MCF 10A (cell line): Measurements from ENCODE around the gene WNT8A. TPM values are rescaled to one million over a fixed set of nuclear protein-coding genes. Genes with fewer than 3 reads are reported as not detected.

ENCODE experiments used
- BruUV-seq: library from RNA; stranded (reverse); fragments of 400-500 nt; replicated peaks from 2 replicates; lab custom pipeline; 2021; lab: Mats Ljungman, UMichigan
- CTCF ChIA-PET: fragments of 300-600 bp; sonication (Branson Sonifier 250); formaldehyde crosslinking; extraction: SDS; loops from one replicate; lab custom pipeline; 2021; ENCODE audit warnings: antibody characterized with exemption, inconsistent platforms; lab: Yijun Ruan, JAX
- POLR2A ChIA-PET: fragments of 300-600, 350-650 bp; sonication (Branson Sonifier 250); formaldehyde crosslinking; extraction: SDS; loops from one replicate; lab custom pipeline; 2020; ENCODE audit warnings: antibody characterized with exemption, inconsistent platforms; lab: Yijun Ruan, JAX
- DNase-seq: peaks from one replicate; pipeline ENCODE4 v3.0.0-alpha.2; 2018; ENCODE audit not compliant: unreplicated experiment
- H3K27ac Mint-ChIP-seq: one replicate; pipeline ENCODE4 v1.8.0; 2022; ENCODE audit warnings: mild to moderate bottlenecking, low read depth, mixed read lengths; ENCODE audit not compliant: unreplicated experiment
- H3K27me3 Mint-ChIP-seq: one replicate; pipeline ENCODE4 v1.8.0; 2022; ENCODE audit warnings: mixed read lengths; ENCODE audit not compliant: insufficient read depth, unreplicated experiment
- H3K36me3 Mint-ChIP-seq: one replicate; pipeline ENCODE4 v1.8.0; 2022; ENCODE audit warnings: mild to moderate bottlenecking, moderate library complexity, mixed read lengths; ENCODE audit not compliant: insufficient read depth, unreplicated experiment
- H3K4me1 Mint-ChIP-seq: one replicate; pipeline ENCODE4 v1.8.0; 2022; ENCODE audit warnings: mixed read lengths; ENCODE audit not compliant: insufficient read depth, unreplicated experiment
- H3K4me3 Mint-ChIP-seq: one replicate; pipeline ENCODE4 v1.8.0; 2022; ENCODE audit warnings: mild to moderate bottlenecking, moderate library complexity, mixed read lengths; ENCODE audit not compliant: unreplicated experiment
- H3K9me3 Mint-ChIP-seq: one replicate; pipeline ENCODE4 v1.8.0; 2022; ENCODE audit warnings: mixed read lengths; ENCODE audit not compliant: unreplicated experiment
- intact Hi-C: fragments of 100-400 bp; cut with micrococcal nuclease; formaldehyde crosslinking; loops from 2 replicates; pipeline ENCODE4 v1.14.1; 2022
- total RNA-seq: library from RNA; stranded (reverse); gene quantifications from 2 replicates; pipeline ENCODE4 v1.2.3, GENCODE V29; 2022
- TF ChIP-seq, protein P1 (sequence below): fragments of 200-600 bp; IDR thresholded peaks from one replicate; pipeline ENCODE4 v1.8.0; 2022; ENCODE audit warnings: antibody characterized with exemption, mild to moderate bottlenecking; ENCODE audit not compliant: unreplicated experiment

Gene WNT8A
- total RNA-seq, 1 experiment from 2014 or later = not detected

DNA sequence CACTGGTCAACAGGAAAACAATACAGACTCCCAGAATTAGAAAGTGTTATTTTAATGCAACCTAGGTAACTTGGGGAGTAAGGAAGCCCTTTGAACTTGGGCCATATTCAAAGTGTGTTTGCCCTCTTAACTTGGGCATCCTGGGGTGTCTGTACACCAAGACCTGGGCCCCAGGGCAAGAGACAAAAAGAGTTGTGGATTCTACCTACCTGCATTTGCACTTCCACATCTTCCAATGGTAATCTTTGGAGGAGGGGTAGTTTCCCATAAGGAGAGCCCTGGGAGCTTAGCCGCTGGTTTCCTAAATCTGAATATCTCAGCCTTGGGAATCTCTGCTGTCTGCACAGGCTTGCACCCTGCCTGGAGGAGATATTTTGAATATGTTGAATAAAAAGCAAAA lies 8.5 kb downstream of the WNT8A start:
- H3K27me3 Mint-ChIP-seq = peaks cover 85% of the 10 kb centered on the region
- no peaks in the 10 kb centered on the region for H3K9me3 Mint-ChIP-seq
- TF ChIP-seq, protein P1, sequence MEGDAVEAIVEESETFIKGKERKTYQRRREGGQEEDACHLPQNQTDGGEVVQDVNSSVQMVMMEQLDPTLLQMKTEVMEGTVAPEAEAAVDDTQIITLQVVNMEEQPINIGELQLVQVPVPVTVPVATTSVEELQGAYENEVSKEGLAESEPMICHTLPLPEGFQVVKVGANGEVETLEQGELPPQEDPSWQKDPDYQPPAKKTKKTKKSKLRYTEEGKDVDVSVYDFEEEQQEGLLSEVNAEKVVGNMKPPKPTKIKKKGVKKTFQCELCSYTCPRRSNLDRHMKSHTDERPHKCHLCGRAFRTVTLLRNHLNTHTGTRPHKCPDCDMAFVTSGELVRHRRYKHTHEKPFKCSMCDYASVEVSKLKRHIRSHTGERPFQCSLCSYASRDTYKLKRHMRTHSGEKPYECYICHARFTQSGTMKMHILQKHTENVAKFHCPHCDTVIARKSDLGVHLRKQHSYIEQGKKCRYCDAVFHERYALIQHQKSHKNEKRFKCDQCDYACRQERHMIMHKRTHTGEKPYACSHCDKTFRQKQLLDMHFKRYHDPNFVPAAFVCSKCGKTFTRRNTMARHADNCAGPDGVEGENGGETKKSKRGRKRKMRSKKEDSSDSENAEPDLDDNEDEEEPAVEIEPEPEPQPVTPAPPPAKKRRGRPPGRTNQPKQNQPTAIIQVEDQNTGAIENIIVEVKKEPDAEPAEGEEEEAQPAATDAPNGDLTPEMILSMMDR = no peak
- no TSS peak for BruUV-seq
- intact Hi-C loops = no loop called here
- H3K36me3 Mint-ChIP-seq = no peaks in the 10 kb centered on the region
- ChIA-PET CTCF (interaction anchor here (1.8 to 7.7 kb wide), 4 partner anchors 15 to 56 kb away, joined by 4 to 122 read pairs (median 8); no protein-coding TSS in a partner anchor), POLR2A (interaction anchor here (0.8 kb wide), 1 partner anchor 25 kb away, joined by 3 read pairs; no protein-coding TSS in a partner anchor)
- no peak for DNase-seq
- no peak overlapping the region for H3K4me3 Mint-ChIP-seq
- H3K27ac Mint-ChIP-seq = no peak overlapping the region
- H3K4me1 Mint-ChIP-seq = no peaks in the 10 kb centered on the region

DNA sequence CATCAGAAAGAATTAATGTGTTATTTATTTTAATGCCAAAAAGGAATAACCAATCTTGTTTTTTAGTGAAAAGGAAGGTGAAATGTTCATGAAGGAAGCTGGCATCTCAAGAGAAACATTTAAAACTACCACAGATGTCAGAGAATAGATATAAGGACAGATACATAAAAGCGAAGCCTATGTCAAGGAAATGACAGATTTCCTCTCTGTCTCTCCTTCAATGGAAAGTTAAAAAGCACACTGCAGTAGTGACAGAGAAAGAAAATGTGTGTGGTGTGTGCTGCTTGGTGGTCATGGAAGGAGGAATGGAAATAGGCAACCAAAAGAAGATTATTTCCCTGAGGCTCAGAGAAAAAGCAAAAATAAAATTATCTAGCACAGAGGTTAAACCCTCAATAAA lies 9.2 kb downstream of the WNT8A start:
- CTCF ChIA-PET = interaction anchor here (0.5 to 7.7 kb wide), 5 partner anchors 15 to 312 kb away, joined by 3 to 122 read pairs (median 8); no protein-coding TSS in a partner anchor
- DNase-seq = no peak
- TF ChIP-seq, protein P1 = no peak
- no peaks in the 10 kb centered on the region for H3K9me3 Mint-ChIP-seq
- no peak overlapping the region for H3K27ac Mint-ChIP-seq
- POLR2A ChIA-PET = interaction anchor here (0.8 kb wide), 1 partner anchor 25 kb away, joined by 3 read pairs; no protein-coding TSS in a partner anchor
- intact Hi-C loops = no loop called here
- H3K4me3 Mint-ChIP-seq = no peak overlapping the region
- H3K4me1 Mint-ChIP-seq = no peaks in the 10 kb centered on the region
- no TSS peak for BruUV-seq
- H3K27me3 Mint-ChIP-seq = peaks cover 86% of the 10 kb centered on the region
- no peaks in the 10 kb centered on the region for H3K36me3 Mint-ChIP-seq

DNA sequence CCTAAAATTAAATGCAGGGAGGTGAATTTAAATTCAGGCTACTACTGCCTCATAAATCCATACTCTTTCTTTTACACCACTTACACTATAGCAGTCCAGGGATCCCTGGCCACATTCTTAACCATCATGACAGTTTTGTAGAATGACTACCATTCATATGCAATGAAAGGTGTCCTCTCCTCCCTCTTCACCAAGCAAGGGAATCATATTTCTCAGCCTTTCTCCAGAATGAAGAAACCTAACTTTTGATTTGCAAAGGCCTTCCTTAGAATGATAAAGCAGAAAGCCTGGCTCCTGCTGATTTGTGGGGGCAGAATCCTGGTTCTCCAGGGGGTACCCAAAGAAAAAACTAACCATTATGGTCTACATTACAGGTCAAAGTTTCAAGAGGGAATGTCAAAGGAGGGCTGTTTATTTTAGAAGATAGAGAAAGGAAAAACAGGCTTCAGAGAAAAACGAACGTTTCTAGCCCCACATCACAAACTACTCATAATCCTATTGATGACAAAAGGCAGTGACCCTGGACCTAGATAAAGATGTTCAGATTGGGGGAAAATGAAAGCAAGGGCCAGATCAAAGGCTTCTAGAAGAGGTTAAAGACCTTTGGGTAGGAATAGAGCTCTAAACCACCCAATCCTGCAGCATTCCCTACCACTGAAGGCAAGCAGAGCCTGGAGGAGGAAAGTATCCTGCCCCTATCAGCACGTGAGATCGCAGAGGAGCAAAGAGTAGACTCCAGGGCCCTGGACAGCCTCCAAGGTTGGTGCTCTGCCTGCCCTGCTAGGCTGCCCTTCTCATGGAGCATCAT lies 11.5 kb downstream of the WNT8A start:
- ChIA-PET POLR2A (no interaction called here), CTCF (interaction anchor here (0.6 to 2.2 kb wide), 5 partner anchors 15 to 454 kb away, joined by 3 to 8 read pairs (median 8); no protein-coding TSS in a partner anchor)
- Mint-ChIP-seq H3K36me3 (no peaks in the 10 kb centered on the region), H3K4me1 (no peaks in the 10 kb centered on the region), H3K9me3 (no peaks in the 10 kb centered on the region), H3K4me3 (no peak overlapping the region), H3K27ac (no peak overlapping the region), H3K27me3 (peaks cover 89% of the 10 kb centered on the region)
- no peak for DNase-seq
- intact Hi-C loops = no loop called here
- TF ChIP-seq, protein P1 = no peak
- BruUV-seq = no TSS peak

DNA sequence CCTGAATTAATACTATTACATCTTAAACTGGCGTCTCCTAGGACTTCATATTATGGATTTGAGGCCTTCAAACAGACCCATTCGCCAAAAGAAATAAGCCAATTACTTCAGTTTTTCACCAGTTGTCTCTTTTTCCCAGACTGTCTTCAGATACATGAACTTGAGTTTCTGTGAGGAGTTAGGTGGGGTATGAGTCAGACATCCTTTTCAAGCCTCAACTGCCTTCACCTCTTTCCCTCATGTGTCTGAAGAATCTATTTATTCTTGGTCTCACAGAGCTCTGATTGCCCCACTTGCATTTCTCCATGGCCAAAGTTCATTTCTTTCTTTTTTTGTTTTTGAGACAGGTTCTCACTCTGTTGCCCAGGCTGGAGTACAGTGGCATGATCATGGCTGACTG lies 12.5 kb downstream of the WNT8A start:
- CTCF ChIA-PET = interaction anchor here (0.6 to 2.2 kb wide), 6 partner anchors 13 to 453 kb away, joined by 3 to 8 read pairs (median 6); no protein-coding TSS in a partner anchor
- no peak for DNase-seq
- TF ChIP-seq, protein P1 = no peak
- intact Hi-C loops = no loop called here
- Mint-ChIP-seq H3K27ac (no peak overlapping the region), H3K27me3 (peaks cover 89% of the 10 kb centered on the region), H3K9me3 (no peaks in the 10 kb centered on the region), H3K4me1 (no peaks in the 10 kb centered on the region), H3K36me3 (no peaks in the 10 kb centered on the region), H3K4me3 (no peak overlapping the region)
- BruUV-seq = no TSS peak
- POLR2A ChIA-PET = no interaction called here
